ENCODE data around the gene SHISA5.

DNA sequence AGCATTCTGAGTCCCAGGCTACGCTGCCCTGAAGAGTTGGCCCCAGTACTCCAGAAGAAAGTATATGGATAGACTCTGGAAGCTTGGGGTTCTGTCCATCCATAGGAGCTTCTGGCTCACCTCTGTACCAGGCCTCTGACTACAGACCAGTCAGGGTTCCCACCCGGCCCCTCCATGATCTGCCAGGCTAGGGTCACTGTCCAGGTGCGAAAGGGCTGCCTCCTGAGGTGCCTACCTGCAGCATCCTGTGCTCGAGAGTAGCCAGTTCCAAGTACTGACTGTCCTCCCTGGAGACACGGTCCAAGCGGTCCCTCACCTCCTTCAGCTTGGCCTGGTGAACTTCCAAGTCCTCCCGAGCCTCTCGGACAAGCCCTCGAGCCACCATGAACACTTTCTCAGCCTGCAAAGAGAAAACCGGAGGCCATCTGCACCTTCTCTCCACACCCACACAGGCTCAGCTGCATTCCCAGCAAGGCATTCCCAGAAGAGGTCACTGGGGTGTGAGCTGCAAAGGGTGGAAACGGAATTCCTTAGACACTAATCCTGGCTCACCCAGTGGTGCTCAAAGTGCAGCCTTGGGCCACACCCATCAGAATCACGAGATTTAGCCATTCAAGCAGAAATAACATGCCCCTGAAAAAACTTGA lies 70.4 kb downstream of the SHISA5 start:
- TF ChIP-seq EZH2 (IDR thresholded peaks at IDR 0.05), result no peak
- TF ChIP-seq POLR2AphosphoS5 (IDR thresholded peaks at IDR 0.05; ENCODE audit: borderline replicate concordance, low read depth, low read length), result no peak
- TF ChIP-seq FOXP2 (optimal IDR thresholded peaks at IDR 0.05; ENCODE audit: control extremely low read depth, extremely low read length, insufficient read depth), result no peak

Data from SK-N-MC (cell line).